ENCODE results near the gene SDCCAG8. TPM values are rescaled to one million over a fixed set of nuclear protein-coding genes. Genes with fewer than 3 reads are reported as not detected.

SDCCAG8 gene
- total RNA-seq, 1 donor from 2014 or later: 97.1 TPM

GRCh38 chr1:243402868-243403267 is 147.0 kb downstream of the SDCCAG8 start:
- H3K9me3 ChIP-seq: no peaks in the 10 kb centered on the region
- no peak for TF ChIP-seq CTCF (IDR thresholded peaks at IDR 0.05)
- no peaks in the 10 kb centered on the region for H3K4me1 ChIP-seq
- peaks cover 0 to 3% of the 10 kb centered on the region in 2 donors for H3K36me3 ChIP-seq
- H3K27ac ChIP-seq: no peak overlapping the region
- intact Hi-C loops (cut with DNase I): no loop called here
- no peak overlapping the region for H3K4me3 ChIP-seq
- H3K27me3 ChIP-seq: no peaks in the 10 kb centered on the region
- DNase-seq (ENCODE audit: low spot score in 2 of 2): no peak

GRCh38 chr1:243406424-243406823 is 150.6 kb downstream of the SDCCAG8 start:
- Histone ChIP-seq H3K36me3 (peaks cover 0 to 3% of the 10 kb centered on the region in 2 donors), H3K4me1 (no peaks in the 10 kb centered on the region), H3K27ac (no peak overlapping the region), H3K9me3 (no peaks in the 10 kb centered on the region), H3K27me3 (no peaks in the 10 kb centered on the region), H3K4me3 (no peak overlapping the region)
- DNase-seq (ENCODE audit: low spot score in 2 of 2): no peak
- TF ChIP-seq CTCF (IDR thresholded peaks at IDR 0.05): no peak
- intact Hi-C loops (cut with DNase I): no loop called here

GRCh38 chr1:243407284-243408018 is 151.6 kb downstream of the SDCCAG8 start:
- no peak for TF ChIP-seq CTCF (IDR thresholded peaks at IDR 0.05)
- no peak for DNase-seq (ENCODE audit: low spot score in 2 of 2)
- no peak overlapping the region for H3K4me3 ChIP-seq
- H3K9me3 ChIP-seq: no peaks in the 10 kb centered on the region
- H3K4me1 ChIP-seq: no peaks in the 10 kb centered on the region
- intact Hi-C loops (cut with DNase I): no loop called here
- H3K27ac ChIP-seq: no peak overlapping the region
- H3K36me3 ChIP-seq: peaks cover 0 to 3% of the 10 kb centered on the region in 2 donors
- H3K27me3 ChIP-seq: no peaks in the 10 kb centered on the region

GRCh38 chr1:243408479-243408878 is 152.6 kb downstream of the SDCCAG8 start:
- TF ChIP-seq CTCF (IDR thresholded peaks at IDR 0.05): no peak
- Histone ChIP-seq H3K27me3 (no peaks in the 10 kb centered on the region), H3K4me3 (no peak overlapping the region), H3K4me1 (no peaks in the 10 kb centered on the region), H3K9me3 (no peaks in the 10 kb centered on the region), H3K36me3 (peaks cover 0 to under 1% of the 10 kb centered on the region in 2 donors), H3K27ac (no peak overlapping the region)
- intact Hi-C loops (cut with DNase I): no loop called here
- DNase-seq (ENCODE audit: low spot score in 2 of 2): no peak

- DNase-seq (ENCODE audit: low spot score in 2 of 2): no peak
- Histone ChIP-seq H3K9me3 (no peaks in the 10 kb centered on the region), H3K36me3 (no peaks in the 10 kb centered on the region), H3K4me1 (no peaks in the 10 kb centered on the region), H3K4me3 (no peak overlapping the region), H3K27me3 (no peaks in the 10 kb centered on the region), H3K27ac (no peak overlapping the region)
- intact Hi-C loops (cut with DNase I): no loop called here
- no peak for TF ChIP-seq CTCF (IDR thresholded peaks at IDR 0.05)
Observed at GRCh38 chr1:243409284-243409683, 153.4 kb downstream of the SDCCAG8 start.
